SIG-M5 treated with dmso at 0.1 percent for 504 hours (cell line): Measurements from ENCODE around the gene AKAP6.

Experiments used
- DNase-seq: peaks from one replicate; lab custom pipeline; 2025; ENCODE audit not compliant: unreplicated experiment; lab: John Stamatoyannopoulos, UW

AKAP6 gene

DNA sequence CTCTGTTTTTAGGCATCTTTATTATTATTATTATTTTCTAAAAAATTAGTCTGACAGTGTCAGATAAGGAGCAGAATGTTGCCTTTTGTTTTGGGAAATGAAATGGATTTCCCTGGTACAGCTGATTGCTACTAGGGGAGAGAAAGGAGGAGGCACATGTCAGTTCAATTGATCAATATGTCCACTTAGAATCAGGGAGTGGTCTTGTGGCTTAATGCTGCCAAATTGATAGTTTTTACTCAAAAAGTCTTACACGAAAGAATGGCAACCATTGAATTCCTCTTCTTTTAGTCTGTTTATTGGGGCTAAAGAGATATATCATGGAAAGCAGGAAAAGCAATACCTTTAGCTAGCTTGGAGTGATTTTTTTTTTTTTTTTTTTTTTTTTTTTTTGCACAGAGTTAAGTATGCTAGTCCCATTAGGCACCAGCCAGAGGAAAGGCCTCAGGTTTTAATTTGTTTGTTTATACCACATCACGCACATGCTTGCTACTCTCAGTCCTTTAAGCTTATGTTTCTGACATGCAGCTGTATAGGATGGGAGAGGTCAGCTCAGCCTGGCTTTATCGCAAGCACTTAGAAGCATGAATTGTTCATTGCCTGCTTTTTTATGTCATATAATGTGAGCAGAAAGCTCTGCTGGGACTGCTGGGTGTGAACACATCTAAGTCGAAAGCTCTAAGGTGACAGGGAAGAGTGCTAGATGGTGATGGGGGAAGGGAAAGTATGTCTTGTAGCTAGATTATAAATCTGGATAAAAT lies 1.4 kb downstream of the AKAP6 start:
- no peak for DNase-seq

DNA sequence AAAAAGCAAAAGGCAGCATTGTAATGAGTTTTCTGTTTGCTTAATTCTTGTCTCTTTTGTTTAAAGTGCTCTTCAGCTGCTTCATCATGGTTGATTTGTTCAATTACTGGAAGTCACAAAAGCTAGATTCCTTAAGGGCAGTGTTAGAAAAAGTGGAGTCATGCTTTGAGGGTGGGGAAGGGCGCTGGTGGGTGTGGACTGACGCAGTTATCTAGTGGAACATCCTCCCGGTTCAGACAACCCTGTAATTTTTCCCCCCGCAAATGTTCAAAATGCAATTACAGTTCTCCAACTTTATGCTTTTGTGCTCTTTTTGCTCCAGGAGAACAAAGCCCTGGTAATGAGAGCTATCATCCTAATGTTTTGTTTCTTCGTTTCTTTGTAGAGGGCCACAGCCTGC lies 2.1 kb downstream of the AKAP6 start:
- DNase-seq: no peak

DNA sequence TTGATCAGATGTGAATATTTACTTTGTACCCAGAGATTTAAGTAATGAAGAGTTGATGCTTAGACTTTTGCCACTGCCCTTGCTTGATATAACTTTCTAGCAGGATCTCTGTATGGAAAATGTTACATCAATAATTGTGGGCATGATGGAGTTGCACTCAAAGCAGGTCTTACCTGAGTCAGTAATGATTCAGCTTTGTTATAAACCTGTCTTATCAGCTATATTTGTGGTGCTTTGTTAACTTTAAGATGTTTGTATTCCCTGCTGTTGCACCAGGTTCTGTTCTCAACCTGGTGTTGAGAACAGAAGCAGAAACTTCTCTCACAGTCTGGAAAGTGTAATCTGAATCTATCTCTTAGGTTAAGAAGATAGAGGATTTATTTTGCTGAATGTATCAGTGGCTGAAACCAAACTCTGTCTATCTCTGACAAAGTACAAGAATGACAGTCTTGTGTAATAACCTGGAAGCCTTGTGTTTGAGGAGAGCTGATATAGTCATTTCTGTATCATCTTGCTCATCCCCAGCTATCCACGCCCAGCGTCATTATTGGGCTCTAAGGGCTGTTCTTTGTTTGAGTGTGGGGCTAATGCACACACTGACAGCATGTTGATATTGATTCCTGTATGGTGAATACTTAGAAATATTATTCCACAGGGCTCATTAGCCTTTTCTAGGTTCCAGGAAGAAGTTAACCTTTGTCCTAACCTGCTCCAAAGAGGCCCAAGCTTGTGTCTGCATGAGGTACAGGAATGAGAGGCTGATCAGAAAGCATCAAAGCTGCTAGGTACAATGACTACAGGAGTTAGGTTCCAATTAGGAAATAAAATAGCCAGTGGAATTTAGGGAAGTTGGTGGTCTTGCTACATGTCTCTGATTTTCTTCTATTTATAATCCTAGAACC lies 3.6 kb downstream of the AKAP6 start:
- DNase-seq: no peak

DNA sequence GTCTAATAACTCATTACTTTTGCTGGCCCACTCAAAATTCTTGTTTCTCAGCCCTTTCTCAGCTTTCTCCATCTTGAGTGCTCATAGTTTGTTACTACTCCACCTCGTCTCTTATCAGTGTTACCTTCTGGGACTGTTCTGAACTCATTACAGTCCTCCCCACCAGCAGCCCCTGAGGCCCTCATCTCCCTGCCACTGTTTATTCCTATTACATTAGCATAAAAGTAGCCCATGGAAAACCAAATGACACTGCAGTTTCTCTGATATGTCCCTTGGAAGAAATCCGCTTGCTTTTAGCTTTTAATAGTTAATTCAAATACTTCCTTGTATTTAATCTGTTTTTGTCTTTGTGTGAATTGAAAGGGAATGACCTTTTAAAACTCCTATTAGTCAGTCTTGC lies 7.6 kb downstream of the AKAP6 start:
- no peak for DNase-seq

DNA sequence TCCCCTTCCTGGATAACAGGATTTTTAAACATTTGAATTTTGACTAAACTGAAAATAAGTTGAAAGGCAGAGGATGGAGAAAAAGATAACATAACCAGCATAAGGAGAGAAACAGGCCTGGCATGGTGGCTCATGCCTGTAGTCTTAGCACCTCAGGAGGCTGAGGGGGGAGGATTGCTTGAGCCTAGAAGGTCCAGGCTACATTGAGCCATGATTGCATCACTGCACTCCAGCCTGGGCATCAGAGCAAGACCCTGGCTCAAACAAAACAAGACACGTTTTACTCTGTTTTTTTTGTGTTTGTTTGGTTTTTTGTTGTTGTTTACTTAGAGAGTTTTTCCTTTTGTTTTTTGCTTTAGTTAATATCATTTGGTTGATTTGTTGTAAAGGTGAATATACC lies 8.7 kb downstream of the AKAP6 start:
- no peak for DNase-seq

DNA sequence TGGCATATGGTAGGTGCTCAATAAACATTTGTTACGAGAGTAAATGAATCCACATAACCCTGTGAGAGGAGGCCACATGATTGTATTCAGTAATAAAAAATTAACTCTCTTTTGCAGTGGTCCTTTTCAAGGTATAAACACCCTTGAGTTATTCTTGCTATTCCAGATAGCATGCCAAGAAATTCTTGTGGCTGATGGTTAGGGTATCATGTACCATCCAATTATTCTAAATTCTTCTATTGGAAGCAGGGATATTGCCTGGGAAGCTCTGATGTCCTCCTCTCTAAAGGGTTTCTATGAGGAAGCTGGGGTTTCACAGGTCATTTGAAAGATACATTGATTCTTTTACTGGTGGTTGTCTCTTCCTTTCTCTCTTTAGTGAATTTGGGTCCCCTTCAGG lies 10.1 kb downstream of the AKAP6 start:
- DNase-seq: no peak

DNA sequence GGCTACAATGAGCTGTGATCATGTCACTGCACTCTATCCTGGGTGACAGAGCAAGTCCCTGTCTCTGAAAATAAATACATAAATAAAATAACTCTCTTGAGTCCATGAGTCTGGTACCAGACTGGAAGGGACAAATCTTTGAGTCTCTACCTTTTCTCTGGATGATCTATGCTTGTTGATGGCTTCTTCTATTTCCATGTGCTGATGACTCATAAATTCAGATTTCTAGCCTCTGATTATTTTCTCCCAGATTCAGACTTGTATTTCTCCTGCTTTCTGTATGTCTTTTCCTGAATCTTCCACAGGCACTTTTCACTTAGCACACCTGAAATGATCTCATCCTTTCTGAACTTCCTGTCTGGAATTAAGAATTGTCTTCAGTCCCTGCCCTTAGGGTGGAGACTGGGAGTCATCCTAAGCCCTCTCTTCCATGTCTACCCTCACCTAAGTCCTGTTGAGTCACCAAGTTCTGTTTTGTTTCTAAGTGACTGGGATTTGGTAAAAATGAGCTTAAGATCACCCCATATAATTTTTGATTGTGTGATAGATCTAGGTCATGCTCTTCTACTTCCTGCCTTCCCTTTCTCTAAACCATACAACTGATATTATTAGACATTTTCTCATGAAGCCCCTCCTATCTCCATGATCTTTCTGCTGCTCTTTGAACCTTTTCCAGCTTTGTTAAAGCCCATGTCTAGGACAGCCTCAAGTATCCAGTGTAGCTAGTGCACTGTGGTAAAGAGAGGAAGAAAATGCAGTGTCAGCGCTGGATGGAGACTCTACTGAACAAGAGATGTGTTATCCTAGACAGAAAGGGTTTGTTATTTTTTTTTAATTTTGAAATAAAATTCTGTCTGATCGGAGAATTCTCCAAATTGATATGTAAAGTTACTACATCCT lies 13.1 kb downstream of the AKAP6 start:
- no peak for DNase-seq

DNA sequence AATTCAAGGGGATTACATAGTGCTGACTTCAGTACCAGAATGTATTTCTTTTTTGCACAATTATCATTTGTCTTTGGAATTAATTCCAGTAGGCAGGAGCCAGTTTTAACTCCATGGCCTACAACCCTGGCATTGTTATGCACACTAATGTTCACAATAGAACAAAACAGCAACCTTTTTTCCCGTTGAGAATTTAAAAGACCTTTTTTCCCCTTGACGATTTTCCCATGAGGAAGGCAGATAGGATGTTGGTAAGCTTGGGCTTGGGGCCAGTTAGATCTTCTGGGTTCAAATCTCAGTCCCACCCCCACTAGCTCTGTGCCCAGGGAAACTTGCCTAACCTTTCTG lies 13.7 kb downstream of the AKAP6 start:
- DNase-seq: no peak

DNA sequence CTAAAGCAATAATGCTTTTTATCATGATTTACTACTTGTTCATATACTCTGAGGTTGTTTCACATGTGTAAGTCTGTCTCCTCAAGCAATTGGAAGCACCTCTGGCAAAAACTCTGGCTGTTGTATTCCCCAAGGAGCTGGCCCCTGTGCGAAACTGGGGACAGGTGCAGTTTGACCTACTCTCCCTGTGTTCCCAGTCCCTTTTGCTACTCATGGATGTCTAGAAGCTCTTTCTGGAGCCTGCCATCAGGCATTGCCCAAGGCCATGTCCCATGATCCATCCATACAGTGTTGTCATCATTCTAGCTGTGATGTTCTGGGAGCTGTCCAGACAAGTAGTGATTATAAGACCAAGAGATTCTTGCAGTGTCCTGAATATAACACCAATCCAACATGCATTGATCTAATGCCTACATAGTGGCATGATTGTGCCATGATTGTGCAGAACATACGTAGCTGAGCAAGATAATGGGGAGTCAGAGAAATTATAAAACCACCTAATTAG lies 14.9 kb downstream of the AKAP6 start:
- DNase-seq: no peak

DNA sequence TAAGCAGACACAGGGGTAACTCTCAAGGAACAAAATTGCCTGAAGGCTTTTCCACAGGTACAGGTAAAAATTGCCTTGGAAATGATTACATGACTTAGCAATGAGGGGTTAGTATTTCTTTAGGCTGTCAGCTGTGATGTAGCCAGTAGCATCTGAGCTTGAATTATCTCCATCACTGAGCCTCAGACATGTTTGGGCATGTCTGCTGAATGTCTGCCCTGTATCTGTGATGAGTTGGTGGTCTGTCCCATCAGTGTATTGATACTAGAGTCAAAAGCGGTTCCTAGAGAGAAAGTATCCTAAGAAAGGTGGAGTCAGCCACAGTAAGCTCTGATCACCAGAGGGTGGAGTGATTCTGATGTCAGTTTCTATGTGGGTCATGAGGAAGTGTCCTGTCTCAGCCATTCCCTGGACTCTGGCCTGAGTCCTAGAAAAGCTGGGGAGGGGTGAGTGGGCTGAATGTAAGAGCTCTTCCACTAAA lies 16.3 kb downstream of the AKAP6 start:
- no peak for DNase-seq

DNA sequence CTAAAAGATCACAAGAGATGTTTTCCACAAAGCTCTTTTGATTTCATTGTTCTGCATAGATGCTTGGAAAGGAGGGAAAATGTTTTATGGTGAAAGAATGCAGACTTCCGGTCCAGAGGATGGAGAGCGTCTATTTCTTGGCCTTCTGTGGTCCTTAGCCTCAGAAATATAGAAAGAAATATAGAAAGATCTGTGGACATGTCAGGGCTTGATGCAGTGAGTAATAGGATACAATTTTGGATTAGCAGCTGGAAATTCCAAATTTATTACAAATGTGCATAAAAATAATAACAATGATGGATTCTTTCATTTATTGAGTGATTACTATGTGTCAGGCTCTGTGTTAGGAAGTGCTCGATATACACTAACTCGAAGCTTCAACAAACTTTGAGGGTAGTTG lies 20.2 kb downstream of the AKAP6 start:
- no peak for DNase-seq

DNA sequence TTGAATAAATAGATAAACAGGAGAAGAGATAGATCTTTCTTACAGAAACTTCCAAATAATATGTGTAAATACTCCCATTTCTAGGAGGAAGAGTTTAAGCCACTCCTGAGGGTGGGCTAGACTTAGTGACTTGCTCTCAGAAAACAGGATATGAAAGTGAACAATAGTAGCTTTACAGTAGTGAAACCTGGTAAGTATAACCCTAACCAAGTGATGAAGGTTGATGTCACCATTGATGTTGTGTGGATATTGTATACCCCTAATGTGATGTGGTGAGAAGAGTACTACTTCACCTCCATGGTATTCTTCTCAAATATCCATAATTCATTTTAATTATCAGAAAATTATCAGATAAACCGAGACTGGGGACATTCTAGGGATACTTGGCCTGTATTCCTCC lies 20.9 kb downstream of the AKAP6 start:
- peak; percentile 30 for DNase-seq

DNA sequence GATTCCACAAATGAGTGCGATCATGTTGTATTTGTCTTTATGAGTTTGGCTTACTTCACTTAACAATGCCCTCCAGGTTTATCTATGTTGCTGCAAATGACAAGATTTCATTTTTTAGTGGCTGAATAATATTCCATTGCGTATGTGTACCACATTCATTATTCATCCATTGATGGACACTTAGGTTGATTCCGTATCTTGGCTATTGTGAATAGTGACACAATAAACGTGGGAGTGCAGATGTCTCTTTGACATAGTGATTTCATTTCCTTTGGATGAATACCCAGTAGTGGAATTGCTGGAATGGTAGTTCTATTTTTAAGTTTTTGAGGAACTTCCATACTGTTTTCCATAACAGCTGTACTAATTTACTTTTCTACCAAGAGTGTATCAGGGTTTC lies 23.5 kb downstream of the AKAP6 start:
- no peak for DNase-seq

DNA sequence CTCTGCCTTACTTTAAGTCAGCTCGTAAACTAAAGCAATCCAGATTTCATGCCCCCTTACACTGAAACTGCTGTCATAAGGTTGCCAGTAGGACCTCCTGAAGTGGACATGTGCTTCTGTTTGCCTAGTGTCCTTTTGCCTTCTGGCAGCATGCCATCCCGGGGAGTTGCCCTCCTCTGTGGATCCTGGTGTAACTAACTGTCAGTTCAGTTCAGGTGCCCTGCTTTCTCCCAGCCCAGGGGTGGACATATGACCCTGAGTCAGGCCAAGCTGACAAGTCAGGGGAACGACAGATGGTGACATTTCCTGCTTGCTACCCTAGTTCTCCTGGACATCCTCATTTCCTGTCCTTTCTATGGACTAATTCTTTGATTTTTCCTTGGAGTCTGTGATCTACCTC lies 25.6 kb downstream of the AKAP6 start:
- no peak for DNase-seq

DNA sequence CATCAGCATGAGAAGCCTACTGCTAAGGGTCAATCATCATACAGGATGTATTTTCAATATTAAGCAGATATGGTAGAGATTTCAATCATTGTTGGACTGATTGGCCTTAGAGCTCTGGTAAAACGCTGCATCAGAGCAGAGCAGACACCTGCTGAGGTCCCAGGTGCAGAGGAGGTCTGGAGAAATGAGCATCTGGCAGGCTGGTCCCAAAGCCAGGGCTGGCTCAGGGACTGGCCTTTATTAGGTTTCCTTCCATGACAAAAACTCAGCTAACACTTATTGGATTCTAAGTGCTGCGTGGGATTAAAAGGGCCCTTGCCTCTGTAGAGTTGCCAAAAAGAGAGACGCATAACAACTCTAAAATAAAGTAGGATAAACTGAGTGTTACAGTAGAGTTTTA lies 29.7 kb downstream of the AKAP6 start:
- no peak for DNase-seq

DNA sequence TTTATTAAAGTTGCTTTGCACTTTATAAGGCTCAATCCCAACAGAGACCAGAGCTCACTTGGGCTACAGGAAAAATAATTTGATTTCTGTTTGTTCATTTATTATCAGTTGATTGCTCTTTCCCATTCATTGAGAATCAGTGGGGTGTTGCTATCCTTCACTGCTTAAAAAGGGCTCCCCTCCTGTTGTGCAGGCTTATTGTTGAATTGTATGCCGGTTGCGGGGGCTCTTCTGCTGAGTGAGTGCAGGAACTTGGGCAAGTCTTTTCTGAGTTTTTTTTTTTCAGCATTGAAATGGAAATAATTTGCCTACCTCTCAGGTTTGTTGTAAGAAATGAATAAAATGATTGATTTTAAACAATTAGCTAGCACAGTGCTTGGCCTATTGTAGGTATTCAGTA lies 32.6 kb downstream of the AKAP6 start:
- no peak for DNase-seq

DNA sequence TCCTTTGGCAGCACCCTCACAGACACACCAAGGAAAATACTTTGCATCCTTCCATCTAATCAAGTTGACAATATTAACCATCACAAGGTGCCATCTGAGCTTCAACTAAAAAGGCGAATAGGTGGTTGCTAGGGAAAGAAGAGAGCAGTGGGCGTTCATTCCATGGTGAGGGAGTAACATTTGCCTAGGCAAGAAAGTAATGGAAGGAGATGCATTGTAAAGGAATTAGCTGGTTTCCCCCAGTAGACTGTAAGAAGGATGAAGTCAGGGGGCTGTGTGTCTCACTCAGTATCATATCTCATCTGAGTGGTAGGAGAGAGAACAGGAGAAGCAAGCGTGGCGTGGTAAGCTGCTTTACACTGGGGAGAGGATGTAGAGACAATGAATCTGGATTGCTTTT lies 34.7 kb downstream of the AKAP6 start:
- no peak for DNase-seq

DNA sequence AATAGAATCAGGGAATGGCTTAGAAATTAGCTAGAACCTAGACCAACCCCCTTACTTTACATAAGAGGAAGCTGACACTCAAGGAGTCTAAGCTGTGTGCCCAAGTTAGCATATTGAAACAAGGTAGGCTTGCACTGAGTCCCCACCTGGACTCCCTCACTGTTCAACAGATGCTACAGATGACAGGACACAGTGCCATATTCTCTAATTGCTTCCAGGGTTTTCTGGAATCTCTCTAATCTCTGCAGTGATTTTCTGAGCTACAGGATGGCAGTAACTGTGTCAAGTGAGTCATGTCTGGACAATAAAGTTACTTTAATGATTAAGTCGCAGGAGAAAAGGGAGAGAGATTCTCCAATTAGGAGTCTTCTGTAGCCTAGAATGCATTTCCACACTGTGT lies 35.8 kb downstream of the AKAP6 start:
- no peak for DNase-seq

DNA sequence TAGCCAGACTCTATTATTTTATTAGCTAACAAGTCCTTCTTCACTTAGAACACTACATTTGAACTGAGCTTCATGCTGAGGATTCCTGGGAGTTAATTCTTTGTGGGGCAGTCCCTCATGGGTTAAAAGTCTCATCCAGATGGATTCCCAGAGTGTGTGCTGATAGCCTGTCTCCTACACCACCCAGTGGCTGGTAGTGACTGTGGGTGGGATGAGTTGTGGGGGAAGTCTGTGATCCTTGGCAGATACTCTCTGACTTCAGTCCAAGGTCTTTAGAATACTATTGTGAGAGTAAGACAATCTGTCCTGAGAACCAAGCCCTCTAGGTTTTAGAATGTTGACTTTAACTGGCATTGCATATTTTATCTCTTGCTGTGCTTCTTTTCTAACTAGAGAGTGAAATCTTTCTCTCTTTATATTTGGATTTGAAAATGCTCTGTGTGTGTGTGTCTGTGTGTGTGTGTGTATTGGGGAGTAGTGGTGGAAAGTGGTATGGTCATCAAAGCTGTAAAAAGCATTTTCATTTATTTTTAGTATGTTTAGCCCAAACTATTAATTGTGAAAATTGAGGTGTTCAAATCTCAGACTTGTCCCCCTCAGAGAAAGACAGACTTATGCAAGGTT lies 37.3 kb downstream of the AKAP6 start:
- DNase-seq: no peak

DNA sequence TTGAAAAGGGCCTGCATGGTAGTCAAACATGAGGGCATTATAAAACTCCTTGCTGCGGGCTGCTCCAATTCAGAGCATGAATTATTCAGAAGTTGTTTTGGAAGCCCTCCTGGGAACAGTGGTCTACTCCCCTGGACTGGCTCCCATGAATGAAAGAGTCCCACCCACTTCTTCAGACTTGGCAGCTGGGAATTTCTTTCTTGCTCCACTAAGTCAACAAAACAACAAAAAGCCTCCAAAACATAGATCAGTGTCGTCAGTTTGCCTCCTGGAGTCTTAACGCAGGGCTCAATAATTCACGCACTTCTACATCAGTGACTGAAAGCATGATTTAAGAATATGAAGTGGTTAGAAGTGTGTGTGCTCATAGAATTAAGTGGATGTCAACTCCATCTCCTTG lies 37.9 kb downstream of the AKAP6 start:
- no peak for DNase-seq

DNA sequence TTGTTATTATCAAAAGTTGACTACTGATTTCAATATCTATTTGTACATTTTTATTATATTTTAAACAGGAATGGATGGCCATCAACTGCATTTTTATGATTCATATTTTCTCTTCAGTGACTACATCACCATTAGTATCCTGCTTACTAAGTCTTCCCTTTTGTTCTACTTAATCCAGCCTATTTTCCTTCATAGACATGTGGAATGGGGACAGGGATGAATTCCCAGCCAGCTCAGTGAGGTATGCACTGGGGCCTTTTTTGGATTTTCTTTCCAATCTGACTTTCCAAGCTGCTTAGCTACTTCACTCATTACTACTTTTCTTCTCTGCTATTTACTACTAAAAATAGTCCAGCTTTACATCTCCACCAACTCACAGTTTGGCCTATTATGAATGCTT lies 38.4 kb downstream of the AKAP6 start:
- DNase-seq: no peak
